HEK293 (cell line): ENCODE results near the gene COTL1.
A peak's percentile ranks its signal among the peaks of the same experiment; 100 is the strongest.

Source experiments
- CTCF ChIP-seq: fragments of 450-650 bp; formaldehyde crosslinking; IDR thresholded peaks from 2 replicates; pipeline ENCODE4 v1.5.1; 2016; ENCODE audit warnings: missing biosample characterization, missing genetic modification characterization
- KLF8 ChIP-seq: fragments of 450-650 bp; formaldehyde crosslinking; IDR thresholded peaks from 2 replicates; pipeline ENCODE4 v1.5.1; 2016; ENCODE audit warnings: missing biosample characterization, missing genetic modification characterization
- KLF9 ChIP-seq: fragments of 450-650 bp; formaldehyde crosslinking; IDR thresholded peaks from 2 replicates; pipeline ENCODE4 v1.5.1; 2016; ENCODE audit warnings: missing biosample characterization, missing genetic modification characterization, low read depth
- PATZ1 ChIP-seq: fragments of 450-650 bp; formaldehyde crosslinking; IDR thresholded peaks from 2 replicates; pipeline ENCODE4 v1.5.1; 2016; ENCODE audit warnings: missing biosample characterization, missing genetic modification characterization
- PRDM2 ChIP-seq: fragments of 450-650 bp; formaldehyde crosslinking; IDR thresholded peaks from 2 replicates; pipeline ENCODE4 v1.5.1; 2016; ENCODE audit warnings: missing biosample characterization, missing genetic modification characterization, borderline replicate concordance
- PRDM4 ChIP-seq: fragments of 450-650 bp; formaldehyde crosslinking; IDR thresholded peaks from 2 replicates; pipeline ENCODE4 v1.5.1; 2017; ENCODE audit warnings: missing biosample characterization, missing genetic modification characterization
- ZBTB1 ChIP-seq: fragments of 450-650 bp; formaldehyde crosslinking; IDR thresholded peaks from 2 replicates; pipeline ENCODE4 v1.5.1; 2016; ENCODE audit warnings: missing biosample characterization, missing genetic modification characterization
- ZBTB26 ChIP-seq: fragments of 450-650 bp; formaldehyde crosslinking; optimal IDR thresholded peaks from 2 replicates; pipeline ENCODE3; 2016; ENCODE audit warnings: missing biosample characterization, mild to moderate bottlenecking, missing genetic modification characterization
- ZBTB48 ChIP-seq: fragments of 450-650 bp; formaldehyde crosslinking; IDR thresholded peaks from 2 replicates; pipeline ENCODE4 v1.5.1; 2016; ENCODE audit warnings: missing biosample characterization, missing genetic modification characterization
- ZBTB8A ChIP-seq: fragments of 450-650 bp; formaldehyde crosslinking; IDR thresholded peaks from 2 replicates; pipeline ENCODE4 v1.5.1; 2016; ENCODE audit warnings: missing biosample characterization, missing genetic modification characterization
- ZNF211 ChIP-seq: fragments of 450-650 bp; formaldehyde crosslinking; IDR thresholded peaks from 2 replicates; pipeline ENCODE4 v1.5.1; 2016; ENCODE audit warnings: low read depth, missing biosample characterization, missing genetic modification characterization
- ZNF341 ChIP-seq: fragments of 450-650 bp; formaldehyde crosslinking; IDR thresholded peaks from 2 replicates; pipeline ENCODE4; 2016; ENCODE audit warnings: low read depth, missing biosample characterization, missing genetic modification characterization
- ZNF398 ChIP-seq: fragments of 450-650 bp; formaldehyde crosslinking; IDR thresholded peaks from 2 replicates; pipeline ENCODE4 v1.5.1; 2017; ENCODE audit warnings: missing biosample characterization, missing genetic modification characterization
- ZNF548 ChIP-seq: fragments of 450-650 bp; formaldehyde crosslinking; IDR thresholded peaks from 2 replicates; pipeline ENCODE4 v1.5.1; 2016; ENCODE audit warnings: missing biosample characterization, missing genetic modification characterization
- ZNF558 ChIP-seq: fragments of 450-650 bp; formaldehyde crosslinking; IDR thresholded peaks from 2 replicates; pipeline ENCODE4 v1.5.1; 2016; ENCODE audit warnings: missing biosample characterization, missing genetic modification characterization
- ZNF664 ChIP-seq: fragments of 450-650 bp; formaldehyde crosslinking; IDR thresholded peaks from 2 replicates; pipeline ENCODE4 v1.5.1; 2016; ENCODE audit warnings: missing biosample characterization, missing genetic modification characterization
- ZNF692 ChIP-seq: fragments of 450-650 bp; formaldehyde crosslinking; IDR thresholded peaks from 2 replicates; pipeline ENCODE4 v1.5.1; 2016; ENCODE audit warnings: missing biosample characterization, missing genetic modification characterization
- ZNF747 ChIP-seq: fragments of 450-650 bp; formaldehyde crosslinking; IDR thresholded peaks from 2 replicates; pipeline ENCODE4 v1.5.1; 2016; ENCODE audit warnings: missing biosample characterization, missing genetic modification characterization
- ZNF777 ChIP-seq: fragments of 450-650 bp; formaldehyde crosslinking; IDR thresholded peaks from 2 replicates; pipeline ENCODE4 v1.5.1; 2017; ENCODE audit warnings: missing biosample characterization, missing genetic modification characterization, borderline replicate concordance
- ZNF785 ChIP-seq: fragments of 450-650 bp; formaldehyde crosslinking; IDR thresholded peaks from 2 replicates; pipeline ENCODE4 v1.5.1; 2016; ENCODE audit warnings: missing biosample characterization, missing genetic modification characterization
- ZXDB ChIP-seq: fragments of 450-650 bp; formaldehyde crosslinking; IDR thresholded peaks from 2 replicates; pipeline ENCODE4 v1.5.1; 2016; ENCODE audit warnings: missing biosample characterization, missing genetic modification characterization

Gene COTL1

GRCh38 chr16:84647828-84648594 lies 30.1 kb upstream of the COTL1 start, which contains the start of gene KLHL36 (continued):
- TF ChIP-seq PRDM2 (tag by site-specific recombination), result 0 out of 2 replicates have a peak, but pooled peaks have one; percentile 17
- no peak for TF ChIP-seq ZBTB1 (tag by site-specific recombination)
- peak; percentile 77; the same call in 1 of the 2 replicates for TF ChIP-seq ZNF777 (tag by site-specific recombination)
- no peak for TF ChIP-seq ZNF558 (tag by site-specific recombination)
- TF ChIP-seq CTCF, result peak; percentile 46
- 0 out of 2 replicates have a peak, but pooled peaks have one; percentile 21 for TF ChIP-seq ZBTB48 (tag by site-specific recombination)
- TF ChIP-seq PATZ1, result peak; percentile 79
- peak; percentile 65; the same call in 1 of the 2 replicates for TF ChIP-seq ZBTB8A
- TF ChIP-seq ZNF341, result no peak
- TF ChIP-seq ZBTB26 (tag by site-specific recombination), result peak; percentile 52
- 0 out of 2 replicates have a peak, but pooled peaks have one; percentile 42 for TF ChIP-seq PRDM4 (tag by site-specific recombination)
- TF ChIP-seq ZNF211 (tag by site-specific recombination), result no peak
- TF ChIP-seq ZNF747 (tag by site-specific recombination), result no peak
- peak; percentile 66; the same call in 1 of the 2 replicates for TF ChIP-seq ZNF785 (tag by site-specific recombination)
- TF ChIP-seq ZNF692, result peak; percentile 41; the same call in 1 of the 2 replicates
- TF ChIP-seq KLF9 (tag by site-specific recombination), result peak; percentile 38; the same call in 1 of the 2 replicates
- TF ChIP-seq ZNF548, result no peak
- TF ChIP-seq KLF8 (tag by site-specific recombination), result peak; percentile 20; the same call in 1 of the 2 replicates
- no peak for TF ChIP-seq ZNF398 (tag by site-specific recombination)
- TF ChIP-seq ZNF664 (tag by site-specific recombination), result peak; percentile 84
- peak; percentile 51; the same call in 1 of the 2 replicates for TF ChIP-seq ZXDB
